Measurements from ENCODE around the gene INSIG2. TPM values are rescaled to one million over a fixed set of nuclear protein-coding genes. Genes with fewer than 3 reads are reported as not detected.
"Not testable (repeated sequence)": the region's sequence is repeated elsewhere in the genome, so short reads cannot be mapped to it uniquely, and the experiment has no call there.

The INSIG2 gene
- polyA plus RNA-seq, 3 donors = 32.0 to 33.1 (median 32.1) TPM

DNA sequence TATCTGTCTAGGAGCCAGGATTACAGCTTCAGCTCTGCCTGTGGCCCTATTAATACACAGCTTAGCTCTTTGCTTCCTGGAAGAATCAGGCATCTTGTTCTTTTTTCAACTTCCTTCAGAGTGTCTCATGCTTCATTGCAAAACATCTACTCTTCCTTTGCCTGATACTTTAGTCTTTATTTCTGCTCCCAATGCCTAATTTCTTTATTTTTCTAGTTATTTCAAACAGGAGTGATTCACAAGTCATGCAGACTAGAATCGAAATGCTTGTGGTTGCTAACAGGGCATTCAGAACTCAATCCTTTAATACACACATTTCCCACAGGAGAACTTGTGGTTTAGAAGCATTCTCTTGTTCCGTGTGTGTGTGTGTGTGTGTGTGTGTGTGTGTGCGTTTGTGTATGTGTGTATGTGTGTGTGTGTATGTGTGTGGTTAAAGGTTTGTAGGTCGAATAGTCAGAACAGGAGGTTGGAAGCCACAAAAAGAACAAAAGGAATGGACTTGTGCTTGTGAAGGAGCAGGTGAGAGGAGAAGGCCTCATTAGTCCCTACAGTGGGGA is 28.3 kb upstream of the INSIG2 start:
- DNase-seq (ENCODE audit: low read depth in 3 of 3, low spot score in 2 of 3) = no peak

DNA sequence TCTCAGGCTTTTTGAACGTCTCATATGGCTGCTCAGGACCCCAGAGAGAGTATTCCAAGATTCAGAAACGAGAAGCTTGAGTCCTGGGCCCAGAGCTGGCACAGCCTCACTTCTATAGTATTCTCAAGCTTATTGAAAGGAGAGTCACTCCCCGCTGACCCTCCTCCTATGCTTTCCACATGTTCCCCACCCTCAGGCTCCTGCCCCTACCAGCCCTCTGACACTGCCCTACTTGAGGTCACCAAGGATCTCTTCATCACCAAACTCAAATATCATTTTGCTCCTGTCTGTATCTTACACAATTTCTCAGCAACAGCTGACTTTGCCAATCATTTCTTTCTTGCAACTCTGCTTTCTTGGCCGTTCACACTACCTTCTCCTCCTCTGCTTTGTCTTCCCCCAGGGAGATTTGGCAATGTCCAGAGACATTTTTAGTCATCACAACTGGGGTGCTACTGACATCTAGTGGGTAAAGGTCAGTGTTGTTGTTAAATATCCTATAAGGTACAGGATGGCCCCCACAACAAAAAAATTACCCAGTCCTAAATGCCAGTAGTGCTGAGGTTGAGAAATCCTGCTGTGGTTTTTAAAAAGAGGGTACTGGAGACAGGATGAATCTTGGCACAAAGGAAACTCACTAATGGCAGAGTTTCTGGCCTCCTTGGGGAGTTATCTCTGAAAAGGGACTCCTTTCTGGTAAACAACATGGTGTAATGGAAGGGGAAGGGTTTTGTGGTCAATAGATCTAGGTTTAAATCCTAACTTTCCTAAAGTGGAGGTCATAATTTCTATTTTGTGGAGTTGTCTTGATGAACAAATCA is 26.9 kb upstream of the INSIG2 start:
- DNase-seq (ENCODE audit: low read depth in 3 of 3, low spot score in 2 of 3) = no peak

- no peak for DNase-seq (ENCODE audit: low read depth in 3 of 3, low spot score in 2 of 3)
These were observed 26.2 kb upstream of the INSIG2 start for GRCh38 chr2:118062048-118062447.

DNA sequence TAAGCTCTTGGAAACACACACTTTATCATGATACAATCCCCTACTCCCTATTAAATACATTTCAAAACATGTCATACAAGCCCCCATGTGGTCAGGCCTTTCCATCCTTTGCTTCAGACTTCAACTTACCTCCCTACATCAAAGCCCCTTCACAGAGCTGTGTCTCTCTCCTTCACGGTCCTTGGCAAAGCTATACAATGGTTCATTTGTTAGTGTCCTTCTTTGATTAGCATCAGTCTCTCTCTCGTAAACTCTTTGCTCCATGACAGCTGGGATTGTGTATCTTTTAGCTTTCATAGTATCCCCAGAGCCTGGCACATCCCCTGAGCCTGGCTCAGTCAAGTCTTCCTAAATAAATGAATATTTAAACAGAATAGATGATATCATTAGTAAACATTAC is 25.6 kb upstream of the INSIG2 start:
- no peak for DNase-seq (ENCODE audit: low read depth in 3 of 3, low spot score in 2 of 3)

DNA sequence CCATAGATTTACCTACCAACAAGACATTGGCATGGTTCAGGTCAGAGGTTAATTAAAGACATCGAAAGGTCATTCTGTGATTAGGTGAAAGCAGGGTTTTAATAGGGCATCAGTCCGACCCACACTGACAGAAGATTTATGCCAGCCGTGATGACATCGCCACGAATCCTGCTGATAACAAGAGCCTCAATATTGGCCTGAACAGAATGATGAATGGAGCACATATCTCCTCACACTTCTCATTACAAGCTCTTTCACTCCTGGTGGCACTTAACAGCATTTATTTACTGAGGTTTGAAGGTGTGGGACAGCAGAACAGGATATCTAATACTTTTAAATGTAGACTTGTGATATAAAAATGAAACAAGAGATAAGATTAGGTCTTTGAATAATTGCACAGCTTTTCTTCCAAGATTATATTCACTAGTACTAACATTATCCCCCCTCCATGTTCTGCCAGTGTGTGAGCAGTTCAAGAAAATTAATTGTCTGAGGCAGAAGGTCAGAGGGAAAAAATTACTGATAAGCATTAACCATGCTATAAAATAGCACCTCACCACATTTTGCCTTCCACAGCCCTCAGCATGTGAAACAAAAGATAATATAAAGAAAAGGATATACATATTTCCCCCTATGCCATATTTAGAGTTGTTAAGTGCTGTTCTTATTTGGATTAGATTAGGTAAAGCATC is 23.1 kb upstream of the INSIG2 start:
- no peak for DNase-seq (ENCODE audit: low read depth in 3 of 3, low spot score in 2 of 3)

DNA sequence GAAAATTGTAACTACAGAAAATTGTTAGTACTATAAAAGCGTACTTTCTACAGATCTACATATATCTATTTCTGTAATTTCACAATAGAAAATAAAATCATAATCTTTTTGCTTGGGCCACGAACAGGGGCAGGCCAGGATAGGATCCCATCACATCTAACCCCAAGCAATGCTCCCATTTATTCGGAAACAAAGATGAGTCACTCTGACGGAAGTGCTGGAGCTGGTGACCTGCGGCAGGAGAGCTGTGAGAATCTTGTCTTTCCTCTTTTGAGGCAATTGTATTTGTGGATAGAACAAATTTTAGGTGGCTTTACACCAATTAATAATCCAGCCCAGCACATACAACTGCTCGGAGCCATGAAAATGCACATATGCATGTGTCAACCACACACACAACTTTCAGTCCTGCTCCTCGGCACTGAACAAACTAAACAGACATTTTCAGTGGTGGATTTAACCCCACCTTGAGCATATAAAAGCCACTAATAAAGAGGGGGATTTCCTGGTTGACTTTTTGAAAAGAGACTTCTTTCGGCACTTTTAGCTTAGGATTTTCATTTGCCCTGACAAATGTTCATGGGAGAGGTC is 22.3 kb upstream of the INSIG2 start:
- no peak for DNase-seq (ENCODE audit: low read depth in 3 of 3, low spot score in 2 of 3)

DNA sequence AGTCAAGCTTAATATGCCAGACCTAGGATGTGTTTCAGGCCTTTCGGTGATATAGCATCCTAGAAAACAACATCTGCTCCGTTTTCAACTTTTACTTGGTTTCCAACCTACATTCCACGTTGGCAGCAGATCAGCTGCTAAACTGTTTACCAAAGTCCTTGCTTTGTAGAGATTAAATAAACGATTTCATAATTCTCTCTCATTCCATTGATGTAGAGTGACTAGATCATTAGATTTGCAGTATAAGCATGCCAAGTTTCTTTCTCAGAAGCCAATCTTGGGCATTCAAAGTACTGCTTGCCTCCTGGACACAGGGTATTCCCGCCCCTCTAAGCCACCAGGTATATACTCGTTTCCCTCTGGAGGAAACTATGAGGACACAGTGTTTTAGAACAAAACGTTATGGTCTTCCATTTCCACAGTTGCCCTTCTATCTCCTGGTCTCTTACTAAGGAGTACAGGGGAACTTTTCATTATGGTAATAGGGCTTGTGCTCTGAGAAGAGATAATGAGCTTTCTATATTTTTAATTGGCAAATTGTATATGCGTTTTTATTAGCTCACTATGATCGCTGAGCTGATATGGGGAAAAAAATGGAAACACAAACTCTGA is 10.5 kb upstream of the INSIG2 start:
- DNase-seq (ENCODE audit: low read depth in 3 of 3, low spot score in 2 of 3) = no peak

DNA sequence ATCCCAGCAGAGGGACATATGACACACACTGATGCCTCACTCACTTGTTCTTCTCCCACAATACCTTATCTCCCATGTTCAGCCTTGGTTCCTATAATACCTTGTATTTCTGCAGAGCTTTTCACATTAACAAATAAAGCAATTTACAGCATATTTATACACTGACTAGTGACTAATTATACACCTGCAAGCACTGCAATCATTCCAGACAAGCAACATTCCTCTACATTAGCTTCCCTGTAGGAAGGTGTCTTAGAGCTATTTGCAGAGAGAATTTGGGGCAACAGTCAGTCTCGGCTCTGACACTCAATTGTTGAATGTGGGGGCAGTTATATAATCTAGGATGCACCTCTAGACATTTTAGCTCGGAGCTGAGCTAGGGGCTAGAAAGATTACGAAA is 9.5 kb upstream of the INSIG2 start:
- DNase-seq (ENCODE audit: low read depth in 3 of 3, low spot score in 2 of 3) = no peak

GRCh38 chr2:118084491-118085089 is 3.7 kb upstream of the INSIG2 start:
- DNase-seq (ENCODE audit: low read depth in 3 of 3, low spot score in 2 of 3) = no peak

DNA sequence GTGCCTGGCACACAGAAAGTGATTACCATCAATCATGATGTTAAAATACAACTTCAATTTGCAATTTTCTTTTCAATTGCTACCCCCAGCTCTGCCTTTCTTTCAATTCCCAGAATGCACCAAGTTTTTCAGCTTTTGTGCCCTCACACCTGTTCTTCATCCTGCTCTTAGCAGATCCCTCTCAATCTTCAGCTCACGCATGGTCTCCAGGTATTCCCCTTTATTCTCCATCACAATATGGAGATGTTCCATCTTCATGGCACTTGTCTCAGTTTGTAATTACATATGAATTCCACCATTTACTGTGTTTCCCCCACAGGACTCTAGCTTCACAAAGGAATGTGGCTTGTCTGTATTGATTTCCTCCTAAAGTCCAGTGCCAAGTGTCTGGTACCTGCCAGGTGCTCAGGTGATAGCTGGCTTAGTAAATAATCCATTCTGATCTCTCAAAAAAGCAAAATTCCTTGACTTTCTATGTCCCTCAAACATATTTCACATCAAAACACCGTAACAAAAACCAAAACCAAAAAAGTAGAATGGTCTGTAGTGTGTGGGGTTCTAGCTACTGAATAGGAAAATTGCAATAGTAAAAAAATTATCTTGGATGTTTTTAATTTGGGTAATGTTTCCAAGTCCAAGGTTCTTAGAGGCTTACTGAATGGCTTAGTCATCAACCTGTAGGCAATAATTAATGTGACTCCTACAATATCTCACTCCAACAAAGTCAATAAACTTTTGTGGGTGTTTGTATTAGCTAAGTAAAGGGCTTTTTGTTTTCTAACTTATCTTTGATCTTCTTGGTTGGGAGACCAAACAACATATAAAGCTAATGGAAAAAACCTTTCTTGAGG is 2.9 kb upstream of the INSIG2 start:
- no peak for DNase-seq (ENCODE audit: low read depth in 3 of 3, low spot score in 2 of 3)

GRCh38 chr2:118086024-118086633 is 2.1 kb upstream of the INSIG2 start:
- no peak for DNase-seq (ENCODE audit: low read depth in 3 of 3, low spot score in 2 of 3)

GRCh38 chr2:118089139-118089800 is 999 bp downstream of the INSIG2 start:
- peak in 1 of 3 donors; percentile 45 for DNase-seq (ENCODE audit: low read depth in 3 of 3, low spot score in 2 of 3)

DNA sequence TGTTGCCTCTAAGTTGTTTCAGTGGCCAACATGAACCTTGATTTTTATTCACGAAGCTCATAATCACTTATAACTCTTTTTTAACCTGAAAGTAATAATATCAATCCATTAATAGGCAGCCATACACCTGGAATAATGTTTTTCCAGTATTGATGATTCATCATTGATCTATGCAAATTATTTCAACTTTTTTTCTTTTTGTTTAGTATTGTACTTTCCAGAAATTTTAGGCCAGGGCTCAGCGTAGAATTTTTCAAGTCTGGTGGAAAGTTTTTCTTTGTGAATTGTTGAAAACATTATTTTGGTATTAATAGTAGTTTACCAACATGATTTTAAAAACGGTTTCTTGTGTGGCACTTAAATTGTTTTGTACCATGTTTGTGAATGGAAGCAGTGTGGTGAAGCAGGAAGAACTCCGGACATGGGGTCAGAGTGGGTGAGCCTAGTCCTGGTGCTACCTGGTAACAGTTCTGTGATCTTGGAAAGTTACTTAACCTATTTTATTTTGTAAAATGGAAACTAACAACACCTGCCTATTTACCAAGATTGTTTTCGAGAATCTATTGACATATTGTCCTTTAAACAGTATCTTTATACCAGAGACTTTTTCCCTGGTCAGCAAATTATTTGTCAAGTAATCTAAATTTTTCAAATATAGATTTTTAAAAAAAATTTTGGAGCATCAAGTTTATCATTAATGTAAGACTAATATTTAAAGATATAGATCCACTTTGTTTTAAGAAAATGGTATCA is 2.3 kb downstream of the INSIG2 start:
- DNase-seq (ENCODE audit: low read depth in 3 of 3, low spot score in 2 of 3) = no peak

DNA sequence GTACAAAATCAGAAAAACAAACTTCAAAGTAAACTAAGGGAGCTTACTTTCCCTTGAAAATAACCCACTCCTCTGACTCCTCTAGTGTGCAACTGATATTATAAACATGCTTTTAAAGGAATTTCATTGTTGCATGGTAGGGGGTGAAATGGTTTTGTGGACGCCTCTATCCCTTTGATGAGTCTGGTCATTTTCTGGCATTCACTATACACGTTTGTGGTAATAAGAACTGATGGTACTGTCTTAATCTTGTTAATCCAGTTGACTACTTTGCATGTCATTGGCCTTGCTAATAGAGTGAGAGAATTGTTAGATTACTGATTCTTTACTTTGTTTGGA is 2.8 kb downstream of the INSIG2 start:
- DNase-seq (ENCODE audit: low read depth in 3 of 3, low spot score in 2 of 3) = no peak

GRCh38 chr2:118091631-118092030 is 3.4 kb downstream of the INSIG2 start:
- DNase-seq (ENCODE audit: low read depth in 3 of 3, low spot score in 2 of 3) = no peak

DNA sequence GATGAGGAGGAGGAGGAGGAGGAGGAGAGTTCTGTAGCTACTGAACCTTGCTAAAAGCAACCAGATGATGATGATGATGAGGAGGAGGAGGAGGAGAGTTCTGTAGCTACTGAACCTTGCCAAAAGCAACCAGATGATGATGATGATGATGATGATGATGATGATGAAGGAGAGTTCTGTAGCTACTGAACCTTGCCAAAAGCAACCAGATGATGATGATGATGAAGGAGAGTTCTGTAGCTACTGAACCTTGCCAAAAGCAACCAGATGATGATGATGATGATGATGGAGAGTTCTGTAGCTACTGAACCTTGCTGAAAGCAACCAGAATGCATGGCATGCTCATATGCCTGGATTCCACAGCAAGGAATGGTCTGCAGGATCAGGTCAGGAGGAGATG is 5.8 kb downstream of the INSIG2 start:
- not testable (repeated sequence) for DNase-seq (ENCODE audit: low read depth in 3 of 3, low spot score in 2 of 3)

DNA sequence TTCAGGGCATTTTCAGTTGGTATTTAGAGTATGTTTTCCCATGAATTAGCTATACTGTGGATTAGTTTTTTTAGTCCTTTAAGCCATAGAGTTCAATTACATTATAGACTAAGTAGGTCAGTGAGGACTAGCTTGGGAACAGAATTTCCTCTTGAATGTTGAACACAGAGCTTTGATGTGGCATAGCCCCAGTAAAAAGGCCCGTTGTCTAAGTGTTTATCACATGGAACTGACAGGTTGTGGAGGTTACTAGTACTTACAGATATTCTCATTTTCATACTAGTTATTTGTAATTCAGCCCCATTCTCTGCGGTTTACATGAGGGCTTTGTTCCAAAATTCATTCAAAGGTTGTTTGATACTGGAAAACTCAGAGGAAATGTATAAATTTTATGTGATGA is 6.2 kb downstream of the INSIG2 start:
- no peak for DNase-seq (ENCODE audit: low read depth in 3 of 3, low spot score in 2 of 3)

DNA sequence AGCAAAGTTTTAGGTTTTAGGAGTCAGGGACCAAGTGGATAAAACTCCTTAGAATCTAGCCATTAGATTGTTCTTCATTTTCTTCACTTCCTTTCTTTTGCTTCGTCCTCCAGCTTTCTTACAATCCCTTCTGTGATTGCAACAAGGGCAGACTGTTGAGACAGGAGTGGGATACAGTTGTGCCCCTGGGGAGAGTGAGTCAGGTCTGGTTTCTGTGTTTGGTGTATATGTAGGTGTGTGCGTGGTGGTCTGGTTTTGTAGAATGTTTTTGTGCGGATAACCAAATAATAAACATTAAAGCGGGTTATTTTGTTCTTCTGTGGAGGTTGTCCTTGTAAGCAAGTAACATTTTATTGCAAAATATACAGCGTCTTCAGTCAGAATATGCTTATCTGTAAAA is 7.3 kb downstream of the INSIG2 start:
- DNase-seq (ENCODE audit: low read depth in 3 of 3, low spot score in 2 of 3) = no peak

All from right renal cortex interstitium (tissue), 3 donors.